Measurements from ENCODE around the gene JAKMIP2. TPM values are rescaled to one million over a fixed set of nuclear protein-coding genes. Genes with fewer than 3 reads are reported as not detected.

Gene JAKMIP2
- total and polyA plus RNA-seq, 2 donors (not counting 3 experiments of a cell fraction or from before 2014, with no cell fraction given), result not detected

- no peak overlapping the region for H3K4me2 ChIP-seq (ENCODE audit: insufficient read depth, low read length)
- H3K27ac ChIP-seq (ENCODE audit: insufficient read depth, low read depth, low read length), result no peak overlapping the region
- ChIA-PET CTCF (interaction anchor here (1.4 kb wide), 1 partner anchor 207 kb away, joined by 3 read pairs; no protein-coding TSS in a partner anchor), POLR2A (no interaction called here)
- BruUV-seq (replicated peaks), result no TSS peak
- dilution Hi-C loops (cut with MboI; ENCODE audit: extremely low pct_ligation_motif_present, low sequenced_read_pairs), result no loop called here
- no peak overlapping the region for H2AFZ ChIP-seq (ENCODE audit: low read depth, low read length)
- H3K9me1 ChIP-seq (replicated peaks; ENCODE audit: control insufficient read depth, extremely low read depth, insufficient read depth, low read length), result no peaks in the 10 kb centered on the region
- no peaks in the 10 kb centered on the region for H3K4me1 ChIP-seq (ENCODE audit: control insufficient read depth, extremely low read depth, insufficient read depth, low read length)
- no peak overlapping the region for H3K4me3 ChIP-seq (replicated peaks in 1 of 3; ENCODE audit: insufficient read depth in 1 of 3, low read depth in 1 of 3, low read length in 3 of 3)
- no peaks in the 10 kb centered on the region for H3K27me3 ChIP-seq (ENCODE audit: control insufficient read depth in 2 of 2, insufficient read depth in 2 of 2, low read length in 2 of 2)
- H3K9ac ChIP-seq (replicated peaks; ENCODE audit: extremely low read depth, insufficient read depth, low read length), result no peak overlapping the region
- H3K79me2 ChIP-seq (ENCODE audit: control insufficient read depth, insufficient read depth, low read length), result no peaks in the 10 kb centered on the region
- FAIRE-seq (no peak), DNase-seq (ENCODE audit: low read depth, low spot score) (no peak)
- TF ChIP-seq FOS (IDR thresholded peaks at IDR 0.05; ENCODE audit: borderline replicate concordance, insufficient read depth, low read length) (no peak), POLR2A (IDR thresholded peaks at IDR 0.05; ENCODE audit: low read depth, low read length) (no peak), MYC (IDR thresholded peaks at IDR 0.05; ENCODE audit: low read depth, low read length) (no peak), JUN (IDR thresholded peaks at IDR 0.05; ENCODE audit: borderline replicate concordance, insufficient read depth, insufficient read length, low read depth) (no peak), EZH2 (IDR thresholded peaks at IDR 0.05; ENCODE audit: borderline replicate concordance, low read depth, low read length, severe bottlenecking) (no peak), MAX (IDR thresholded peaks at IDR 0.05; ENCODE audit: insufficient read depth, insufficient read length) (no peak), POLR2AphosphoS5 (IDR thresholded peaks at IDR 0.05; ENCODE audit: insufficient read depth, low read depth, low read length) (no peak), GATA2 (IDR thresholded peaks at IDR 0.05; ENCODE audit: insufficient read depth, insufficient read length, low read depth, low read length) (no peak)
- TF ChIP-seq, protein P1, sequence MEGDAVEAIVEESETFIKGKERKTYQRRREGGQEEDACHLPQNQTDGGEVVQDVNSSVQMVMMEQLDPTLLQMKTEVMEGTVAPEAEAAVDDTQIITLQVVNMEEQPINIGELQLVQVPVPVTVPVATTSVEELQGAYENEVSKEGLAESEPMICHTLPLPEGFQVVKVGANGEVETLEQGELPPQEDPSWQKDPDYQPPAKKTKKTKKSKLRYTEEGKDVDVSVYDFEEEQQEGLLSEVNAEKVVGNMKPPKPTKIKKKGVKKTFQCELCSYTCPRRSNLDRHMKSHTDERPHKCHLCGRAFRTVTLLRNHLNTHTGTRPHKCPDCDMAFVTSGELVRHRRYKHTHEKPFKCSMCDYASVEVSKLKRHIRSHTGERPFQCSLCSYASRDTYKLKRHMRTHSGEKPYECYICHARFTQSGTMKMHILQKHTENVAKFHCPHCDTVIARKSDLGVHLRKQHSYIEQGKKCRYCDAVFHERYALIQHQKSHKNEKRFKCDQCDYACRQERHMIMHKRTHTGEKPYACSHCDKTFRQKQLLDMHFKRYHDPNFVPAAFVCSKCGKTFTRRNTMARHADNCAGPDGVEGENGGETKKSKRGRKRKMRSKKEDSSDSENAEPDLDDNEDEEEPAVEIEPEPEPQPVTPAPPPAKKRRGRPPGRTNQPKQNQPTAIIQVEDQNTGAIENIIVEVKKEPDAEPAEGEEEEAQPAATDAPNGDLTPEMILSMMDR (IDR thresholded peaks at IDR 0.05; ENCODE audit: extremely low read depth in 1 of 2, insufficient read depth in 1 of 2, low read depth in 1 of 2, low read length in 2 of 2), result no peak
- no peaks in the 10 kb centered on the region for H3K9me3 ChIP-seq (replicated peaks; ENCODE audit: control insufficient read depth, insufficient read depth, low read length)
- intact Hi-C loops (cut with micrococcal nuclease), result no loop called here
- H3K36me3 ChIP-seq (ENCODE audit: control insufficient read depth in 2 of 2, extremely low read depth in 1 of 2, insufficient read depth in 2 of 2, low read length in 2 of 2), result no peaks in the 10 kb centered on the region
- H4K20me1 ChIP-seq (replicated peaks; ENCODE audit: control insufficient read depth, extremely low read depth, insufficient read depth, low read length), result no peaks in the 10 kb centered on the region
These were observed 166.1 kb downstream of the JAKMIP2 start for GRCh38 chr5:147616421-147616820.
